UCSD-AML1 (cell line): ENCODE measurements around the gene TAAR9.
"Not testable (repeated sequence)": the region's sequence is repeated elsewhere in the genome, so short reads cannot be mapped to it uniquely, and the experiment has no call there.

Experiments used
- DNase-seq: peaks from one replicate; lab custom pipeline; 2025; ENCODE audit not compliant: unreplicated experiment; lab: John Stamatoyannopoulos, UW

TAAR9 gene

GRCh38 chr6:132513831-132514545 is 24.1 kb upstream of the TAAR9 start:
- no peak for DNase-seq

GRCh38 chr6:132515386-132515785 is 22.7 kb upstream of the TAAR9 start:
- no peak for DNase-seq

- DNase-seq: no peak
These were observed 17.1 kb upstream of the TAAR9 start for GRCh38 chr6:132520953-132521352.

GRCh38 chr6:132524646-132525045 is 13.4 kb upstream of the TAAR9 start:
- DNase-seq: no peak

- DNase-seq: no peak
These were observed 12.2 kb upstream of the TAAR9 start for GRCh38 chr6:132525866-132526265.

- no peak for DNase-seq
These were observed 11.6 kb upstream of the TAAR9 start for GRCh38 chr6:132526461-132526860.

- DNase-seq: no peak
These were observed 10.3 kb upstream of the TAAR9 start for GRCh38 chr6:132527791-132528190.

- no peak for DNase-seq
These were observed 7.6 kb upstream of the TAAR9 start for GRCh38 chr6:132530293-132530974.

- DNase-seq: not testable (repeated sequence)
These were observed 3.5 kb upstream of the TAAR9 start for GRCh38 chr6:132534546-132534945.

- no peak for DNase-seq
These were observed 932 bp upstream of the TAAR9 start for GRCh38 chr6:132537145-132537544.

- no peak for DNase-seq
These were observed 6.7 kb downstream of the TAAR9 start for GRCh38 chr6:132544826-132545225.

GRCh38 chr6:132548746-132549463 is 10.8 kb downstream of the TAAR9 start:
- no peak for DNase-seq

GRCh38 chr6:132551214-132551613 is 13.1 kb downstream of the TAAR9 start:
- DNase-seq: no peak

GRCh38 chr6:132552372-132552771 is 14.3 kb downstream of the TAAR9 start, which contains the start of gene TAAR8:
Gene TAAR8, plus strand, starts transcription at chr6:132552672. Its CDS starts 21 bp downstream, at chr6:132552693.
- DNase-seq: no peak

- DNase-seq: not testable (repeated sequence)
These were observed 22.0 kb downstream of the TAAR9 start for GRCh38 chr6:132560087-132560486.

GRCh38 chr6:132566404-132566803 is 28.3 kb downstream of the TAAR9 start:
- no peak for DNase-seq

- DNase-seq: no peak
These were observed 29.5 kb downstream of the TAAR9 start for GRCh38 chr6:132567566-132567965.

- DNase-seq: no peak
These were observed 30.5 kb downstream of the TAAR9 start for GRCh38 chr6:132568611-132569010.

GRCh38 chr6:132569170-132569569 is 31.1 kb downstream of the TAAR9 start:
- DNase-seq: no peak

- DNase-seq: no peak
These were observed 32.2 kb downstream of the TAAR9 start, which contains the start of gene TAAR6 for GRCh38 chr6:132570221-132570777. Gene TAAR6, plus strand, starts transcription at chr6:132570322. Its CDS starts 0 bp downstream, at chr6:132570322.

- no peak for DNase-seq
These were observed 33.7 kb downstream of the TAAR9 start for GRCh38 chr6:132571774-132572173.
